ENCODE data around the gene CCL7. TPM values are rescaled to one million over a fixed set of nuclear protein-coding genes. Genes with fewer than 3 reads are reported as not detected.
A peak's percentile ranks its signal among the peaks of the same experiment; 100 is the strongest.

Gene CCL7
- total RNA-seq, 1 experiment from 2014 or later, result not detected

DNA sequence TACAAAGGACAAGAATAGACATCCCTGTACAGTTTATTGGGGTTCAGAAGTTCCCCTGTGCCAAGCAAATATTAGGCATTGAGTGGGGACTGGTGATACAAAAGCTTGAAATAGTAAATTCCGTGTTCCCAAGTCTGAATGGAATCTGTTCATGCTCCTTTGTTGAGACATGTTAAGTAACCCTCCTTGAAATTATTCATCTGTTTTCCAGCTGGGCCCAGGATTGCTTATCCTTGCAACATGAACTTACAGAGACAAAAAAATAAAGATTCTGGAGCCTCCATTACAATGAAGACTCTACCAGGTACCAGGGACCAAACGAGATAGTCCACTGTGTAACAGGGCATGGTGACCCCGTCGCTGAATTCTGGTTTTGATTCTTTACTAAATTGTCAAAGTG lies 43.1 kb downstream of the CCL7 start:
- CTCF ChIA-PET, result no interaction called here
- Mint-ChIP-seq H3K9me3 (ENCODE audit: unreplicated experiment) (no peaks in the 10 kb centered on the region), H3K27me3 (ENCODE audit: insufficient read depth, unreplicated experiment) (peaks cover 4% of the 10 kb centered on the region), H3K36me3 (ENCODE audit: insufficient read depth, unreplicated experiment) (no peaks in the 10 kb centered on the region), H3K4me1 (ENCODE audit: low read depth, unreplicated experiment) (no peaks in the 10 kb centered on the region), H3K27ac (ENCODE audit: unreplicated experiment) (no peak overlapping the region), H3K4me3 (ENCODE audit: unreplicated experiment) (no peak overlapping the region)
- Histone ChIP-seq H3K4me3 (ENCODE audit: low read depth, low read length) (no peak overlapping the region), H3K27me3 (replicated peaks; ENCODE audit: control insufficient read depth, insufficient read depth, low read length) (no peaks in the 10 kb centered on the region; the same call in none of the 2 replicates), H3K36me3 (ENCODE audit: control insufficient read depth, insufficient read depth, low read length) (no peaks in the 10 kb centered on the region), H3K4me1 (no peaks in the 10 kb centered on the region), H3K9me3 (no peaks in the 10 kb centered on the region)
- intact Hi-C loops (cut with micrococcal nuclease; ENCODE audit: unreplicated experiment), result no loop called here
- no peak for DNase-seq
- POLR2A ChIA-PET, result no interaction called here
- no TSS peak for BruUV-seq (replicated peaks)
- TF ChIP-seq, protein P1, sequence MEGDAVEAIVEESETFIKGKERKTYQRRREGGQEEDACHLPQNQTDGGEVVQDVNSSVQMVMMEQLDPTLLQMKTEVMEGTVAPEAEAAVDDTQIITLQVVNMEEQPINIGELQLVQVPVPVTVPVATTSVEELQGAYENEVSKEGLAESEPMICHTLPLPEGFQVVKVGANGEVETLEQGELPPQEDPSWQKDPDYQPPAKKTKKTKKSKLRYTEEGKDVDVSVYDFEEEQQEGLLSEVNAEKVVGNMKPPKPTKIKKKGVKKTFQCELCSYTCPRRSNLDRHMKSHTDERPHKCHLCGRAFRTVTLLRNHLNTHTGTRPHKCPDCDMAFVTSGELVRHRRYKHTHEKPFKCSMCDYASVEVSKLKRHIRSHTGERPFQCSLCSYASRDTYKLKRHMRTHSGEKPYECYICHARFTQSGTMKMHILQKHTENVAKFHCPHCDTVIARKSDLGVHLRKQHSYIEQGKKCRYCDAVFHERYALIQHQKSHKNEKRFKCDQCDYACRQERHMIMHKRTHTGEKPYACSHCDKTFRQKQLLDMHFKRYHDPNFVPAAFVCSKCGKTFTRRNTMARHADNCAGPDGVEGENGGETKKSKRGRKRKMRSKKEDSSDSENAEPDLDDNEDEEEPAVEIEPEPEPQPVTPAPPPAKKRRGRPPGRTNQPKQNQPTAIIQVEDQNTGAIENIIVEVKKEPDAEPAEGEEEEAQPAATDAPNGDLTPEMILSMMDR (IDR thresholded peaks at IDR 0.05; ENCODE audit: insufficient read depth in 1 of 2, low read depth in 1 of 2, low read length in 1 of 2, severe bottlenecking in 1 of 2, unreplicated experiment in 1 of 2), result no peak

DNA sequence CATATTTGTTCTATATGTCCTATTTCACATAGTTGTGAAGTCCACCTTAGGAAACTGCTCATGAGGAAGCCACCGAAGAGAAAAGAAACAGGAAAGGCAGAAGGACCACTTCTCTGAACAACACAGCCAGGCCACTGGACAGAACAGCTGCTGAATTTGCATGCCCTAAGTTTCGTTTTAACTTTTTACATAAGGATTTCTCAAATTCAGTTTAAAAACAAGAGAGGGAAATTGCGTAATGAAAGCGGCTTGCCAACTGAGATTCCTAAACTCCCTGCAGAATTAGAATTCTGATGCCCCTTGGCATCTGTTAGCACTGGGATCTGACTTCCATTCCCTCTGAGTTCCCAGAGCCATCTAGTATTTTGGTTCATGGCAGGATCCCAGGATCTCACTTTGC lies 44.3 kb downstream of the CCL7 start:
- ChIA-PET POLR2A (no interaction called here), CTCF (no interaction called here)
- Mint-ChIP-seq H3K27me3 (ENCODE audit: insufficient read depth, unreplicated experiment) (peaks cover 4% of the 10 kb centered on the region), H3K4me3 (ENCODE audit: unreplicated experiment) (no peak overlapping the region), H3K9me3 (ENCODE audit: unreplicated experiment) (no peaks in the 10 kb centered on the region), H3K4me1 (ENCODE audit: low read depth, unreplicated experiment) (no peaks in the 10 kb centered on the region), H3K36me3 (ENCODE audit: insufficient read depth, unreplicated experiment) (no peaks in the 10 kb centered on the region), H3K27ac (ENCODE audit: unreplicated experiment) (no peak overlapping the region)
- Histone ChIP-seq H3K4me1 (no peaks in the 10 kb centered on the region), H3K9me3 (no peaks in the 10 kb centered on the region), H3K27me3 (replicated peaks; ENCODE audit: control insufficient read depth, insufficient read depth, low read length) (no peaks in the 10 kb centered on the region; the same call in none of the 2 replicates), H3K4me3 (ENCODE audit: low read depth, low read length) (no peak overlapping the region), H3K36me3 (ENCODE audit: control insufficient read depth, insufficient read depth, low read length) (no peaks in the 10 kb centered on the region)
- no peak for DNase-seq
- intact Hi-C loops (cut with micrococcal nuclease; ENCODE audit: unreplicated experiment), result no loop called here
- TF ChIP-seq, protein P1 (IDR thresholded peaks at IDR 0.05; ENCODE audit: insufficient read depth in 1 of 2, low read depth in 1 of 2, low read length in 1 of 2, severe bottlenecking in 1 of 2, unreplicated experiment in 1 of 2), result no peak
- BruUV-seq (replicated peaks), result no TSS peak

DNA sequence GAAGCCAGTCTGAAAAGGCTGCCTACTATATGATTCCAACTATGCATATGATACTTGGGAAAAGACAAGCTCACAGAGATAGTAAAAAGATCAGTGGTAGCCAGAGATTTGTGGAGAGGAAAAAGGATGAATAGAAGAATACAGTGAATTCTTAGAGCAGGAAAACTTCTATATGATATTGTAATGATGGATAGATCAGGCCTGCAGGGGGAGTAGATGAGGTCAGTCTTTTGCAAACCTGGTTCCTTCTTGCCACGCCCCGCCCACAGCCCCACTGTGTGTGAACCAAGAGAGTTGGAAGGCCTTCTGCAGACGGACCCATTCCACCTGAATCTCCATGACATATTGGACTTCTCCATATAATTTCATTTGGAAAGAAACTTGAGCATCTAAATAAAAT lies 48.5 kb downstream of the CCL7 start:
- Histone ChIP-seq H3K36me3 (ENCODE audit: control insufficient read depth, insufficient read depth, low read length) (no peaks in the 10 kb centered on the region), H3K4me1 (no peaks in the 10 kb centered on the region), H3K9me3 (no peaks in the 10 kb centered on the region), H3K4me3 (ENCODE audit: low read depth, low read length) (no peak overlapping the region), H3K27me3 (replicated peaks; ENCODE audit: control insufficient read depth, insufficient read depth, low read length) (no peaks in the 10 kb centered on the region)
- no TSS peak for BruUV-seq (replicated peaks)
- Mint-ChIP-seq H3K36me3 (ENCODE audit: insufficient read depth, unreplicated experiment) (no peaks in the 10 kb centered on the region), H3K4me1 (ENCODE audit: low read depth, unreplicated experiment) (no peaks in the 10 kb centered on the region), H3K9me3 (ENCODE audit: unreplicated experiment) (no peaks in the 10 kb centered on the region), H3K27ac (ENCODE audit: unreplicated experiment) (no peak overlapping the region), H3K4me3 (ENCODE audit: unreplicated experiment) (no peak overlapping the region), H3K27me3 (ENCODE audit: insufficient read depth, unreplicated experiment) (peaks cover 6% of the 10 kb centered on the region)
- POLR2A ChIA-PET, result no interaction called here
- intact Hi-C loops (cut with micrococcal nuclease; ENCODE audit: unreplicated experiment), result loop anchor here (5.0 kb wide), 1 partner anchor 44 kb away; the partner anchor contains the start of gene CCL1
- TF ChIP-seq, protein P1 (IDR thresholded peaks at IDR 0.05; ENCODE audit: insufficient read depth in 1 of 2, low read depth in 1 of 2, low read length in 1 of 2, severe bottlenecking in 1 of 2, unreplicated experiment in 1 of 2), result peak in 1 of 2 experiments; percentile 31
- CTCF ChIA-PET, result interaction anchor here (4.0 kb wide), 1 partner anchor 43 kb away, joined by 13 read pairs; no protein-coding TSS in a partner anchor
- DNase-seq, result peak; percentile 43 to 54

Data from Caco-2 (cell line).